ENCODE measurements around the gene TUBG2.

GRCh38 chr17:42697108-42697811, 38.2 kb downstream of the TUBG2 start:
- TF ChIP-seq CTCF (IDR thresholded peaks at IDR 0.05; ENCODE audit: control extremely low read depth in 1 of 3, insufficient read depth in 1 of 3, low read depth in 1 of 3, low read length in 3 of 3) (no peak), HDAC6 (IDR thresholded peaks at IDR 0.05; ENCODE audit: low read depth, low read length) (no peak), SIX5 (IDR thresholded peaks at IDR 0.05; ENCODE audit: low read depth, low read length) (no peak), POLR2A (IDR thresholded peaks at IDR 0.05; ENCODE audit: control extremely low read depth in 1 of 2, low read depth in 2 of 2, low read length in 2 of 2) (no peak), JUND (IDR thresholded peaks at IDR 0.05; ENCODE audit: low read length) (no peak), EGR1 (IDR thresholded peaks at IDR 0.05; ENCODE audit: borderline replicate concordance, low read depth, low read length) (no peak), MAFK (IDR thresholded peaks at IDR 0.05; ENCODE audit: low read depth, low read length) (no peak), HDAC2 (IDR thresholded peaks at IDR 0.05; ENCODE audit: borderline replicate concordance in 1 of 2, low read depth in 2 of 2, low read length in 2 of 2) (no peak), EP300 (IDR thresholded peaks at IDR 0.05; ENCODE audit: borderline replicate concordance in 1 of 2, low read depth in 2 of 2, low read length in 2 of 2) (no peak), EZH2 (IDR thresholded peaks at IDR 0.05; ENCODE audit: low read depth, low read length, severe bottlenecking) (no peak), TAF7 (optimal IDR thresholded peaks at IDR 0.05; ENCODE audit: borderline replicate concordance, low read depth, low read length) (no peak), TBP (IDR thresholded peaks at IDR 0.05; ENCODE audit: low read depth, low read length) (no peak), RAD21 (IDR thresholded peaks at IDR 0.05 in 1 of 2, conservative IDR thresholded peaks at IDR 0.05 in 1 of 2; ENCODE audit: low read depth in 2 of 2, low read length in 2 of 2) (no peak), ZNF274 (IDR thresholded peaks at IDR 0.05; ENCODE audit: borderline replicate concordance, extremely low read depth, low read length) (no peak)
